Muscle of back (tissue), 10 donors: ENCODE results near the gene ABCC12. TPM values are rescaled to one million over a fixed set of nuclear protein-coding genes. Genes with fewer than 3 reads are reported as not detected.

Experiments used
- polyA plus RNA-seq, 10 donors: library from polyadenylated mRNA; unstranded; fragments of 120-200 nt; gene quantifications; one replicate each; pipeline ENCODE4 v1.2.1, GENCODE V29; 2013; ENCODE audit not compliant: insufficient read length in 10 of 10

ABCC12 gene
- polyA plus RNA-seq, 10 donors = 0.07 to 0.63 (median 0.42) TPM

Other genes starting within 250 kb of the ABCC12 start
- gene LONP2, start 88.3 kb upstream of the ABCC12 start, polyA plus RNA-seq = 10 to 100 TPM; 34.1 to 56.1 (median 44.2) TPM
- under 1 TPM; 0.08 to 0.54 (median 0.18) TPM for gene ABCC11, start 91.5 kb upstream of the ABCC12 start, polyA plus RNA-seq
- 10 to 100 TPM; 24.9 to 32.5 (median 30.1) TPM for gene SIAH1, start 229.4 kb upstream of the ABCC12 start, polyA plus RNA-seq